Left kidney (tissue), 2 donors: ENCODE results near the gene TRERF1. TPM values are rescaled to one million over a fixed set of nuclear protein-coding genes. Genes with fewer than 3 reads are reported as not detected.
"Not testable (repeated sequence)": the region's sequence is repeated elsewhere in the genome, so short reads cannot be mapped to it uniquely, and the experiment has no call there.

Source experiments
- DNase-seq: peaks from one replicate; pipeline ENCODE4 v3.0.0-alpha.2; 2013
- polyA plus RNA-seq: library from polyadenylated mRNA; unstranded; fragments of 120-200 nt; gene quantifications from one replicate; pipeline ENCODE4 v1.2.1, GENCODE V29; 2013; ENCODE audit not compliant: insufficient read length

TRERF1 gene
- polyA plus RNA-seq, 1 donor, result 17.2 TPM

DNA sequence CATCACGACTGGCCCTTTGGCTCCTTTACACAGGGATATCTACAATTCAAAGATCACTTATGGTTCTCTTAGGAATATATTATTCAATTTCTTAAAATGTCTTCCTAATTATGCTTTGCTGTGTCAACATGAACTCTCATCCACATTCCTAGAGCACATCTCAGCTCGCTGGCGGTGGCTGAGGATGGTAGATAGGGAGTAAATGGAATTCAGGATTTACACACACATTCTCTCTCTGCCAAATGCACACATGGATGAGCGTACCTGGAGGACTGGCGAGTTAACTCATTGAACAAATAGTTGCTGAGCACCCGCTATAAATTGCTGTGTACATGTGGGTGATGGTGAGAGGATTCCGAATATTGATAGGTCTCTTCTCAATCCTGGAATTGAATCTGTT is 229.3 kb downstream of the TRERF1 start:
- no peak for DNase-seq

DNA sequence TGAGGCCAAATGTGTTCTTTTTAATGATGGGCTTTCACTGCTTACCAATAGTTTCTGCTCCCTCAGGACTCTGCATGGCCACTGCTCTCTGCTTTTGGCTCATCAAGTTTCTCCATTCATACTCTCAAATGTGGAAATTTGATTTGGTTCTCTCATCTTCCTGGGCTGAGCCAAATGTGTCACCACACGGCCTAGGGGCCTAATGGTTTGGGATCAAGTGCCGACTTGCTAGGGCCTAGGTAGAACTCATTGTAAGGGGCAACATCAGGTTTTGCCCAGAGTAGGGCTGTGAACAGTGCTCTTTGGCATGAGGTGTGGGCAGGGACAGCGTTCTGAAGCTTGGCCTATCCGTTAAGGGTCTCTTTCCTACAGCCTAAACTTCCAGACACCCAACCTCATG is 230.2 kb downstream of the TRERF1 start:
- no peak for DNase-seq

DNA sequence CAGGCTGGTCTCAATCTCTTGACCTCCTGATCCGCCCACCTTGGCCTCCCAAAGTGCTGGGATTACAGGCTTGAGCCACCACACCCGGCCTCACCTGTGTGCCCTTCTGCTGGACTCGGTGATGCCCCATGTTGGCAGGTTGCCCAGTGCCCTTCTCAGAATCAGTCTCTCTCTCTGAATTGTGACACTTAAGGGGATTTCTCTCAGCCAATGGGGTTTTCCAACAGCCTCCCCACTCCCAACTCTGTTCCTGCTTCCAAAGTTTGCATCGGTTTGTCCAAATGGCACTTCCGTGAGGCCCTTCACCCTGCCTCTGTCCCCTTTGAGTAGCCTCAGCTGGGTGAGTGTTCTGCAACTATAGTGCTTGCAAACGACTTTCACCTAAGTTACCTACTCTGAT is 230.9 kb downstream of the TRERF1 start:
- no peak for DNase-seq

DNA sequence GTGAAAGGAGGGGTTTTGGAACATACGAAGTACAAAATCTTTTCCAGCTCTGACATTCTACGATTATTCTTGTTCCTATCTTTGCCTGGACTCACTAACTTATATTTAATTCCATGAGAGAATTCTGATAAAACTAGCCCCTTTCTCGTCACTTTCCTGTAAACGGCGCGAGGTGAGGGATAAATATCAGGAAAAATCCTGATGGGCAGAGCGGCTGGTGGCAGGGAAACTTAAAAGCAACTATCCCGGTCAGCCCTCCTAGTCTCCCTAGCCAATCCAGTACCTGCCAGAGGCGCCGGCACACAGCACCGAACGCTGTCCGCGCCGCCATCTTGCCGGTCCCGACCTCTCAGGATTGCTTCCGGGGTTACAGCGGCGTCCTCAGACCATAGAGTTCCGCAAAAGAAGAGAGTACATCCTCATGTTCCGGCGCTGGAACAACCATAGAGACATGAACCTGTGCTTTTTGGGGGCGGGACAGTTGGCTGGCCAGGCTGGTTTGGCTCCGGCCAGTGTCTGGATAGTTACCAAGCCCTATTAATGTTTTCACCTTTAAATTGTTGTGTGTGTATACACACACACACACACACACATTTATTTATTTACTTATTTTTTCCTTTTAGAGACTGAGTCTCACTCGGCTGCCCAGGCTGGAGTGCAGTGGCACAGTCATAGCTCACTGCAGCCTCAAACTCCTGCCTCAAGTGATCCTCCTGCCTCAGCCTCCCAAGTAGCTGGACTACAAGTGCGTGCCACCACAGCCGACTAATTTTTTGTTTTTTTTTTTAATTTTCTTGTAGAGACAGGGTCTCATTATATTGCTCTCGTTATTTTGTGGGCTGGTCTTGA is 234.0 kb downstream of the TRERF1 start, which contains the start of gene MRPS10:
Gene MRPS10 (minus strand): TSS at position 343 of the 849 bp plus-strand sequence. CDS start 12 bp downstream, at position 331.
- peak; percentile 92 for DNase-seq

DNA sequence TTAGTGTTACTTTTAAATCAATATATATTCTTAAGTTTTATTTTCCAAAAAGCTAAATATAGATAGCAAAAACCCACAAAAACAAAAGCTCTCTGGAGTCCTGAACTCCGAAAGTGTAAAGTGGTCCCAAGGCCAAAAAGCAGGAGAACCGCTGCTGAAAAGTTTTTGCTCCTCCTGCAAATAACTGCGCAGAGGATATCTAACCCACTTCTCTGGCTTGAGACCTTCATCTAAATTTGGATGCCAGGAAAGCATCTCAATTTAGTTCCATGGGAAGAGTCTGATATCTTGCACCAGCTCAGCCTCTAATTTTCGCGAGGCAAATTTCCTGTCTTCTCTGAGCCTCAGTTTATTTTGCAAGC is 234.6 kb downstream of the TRERF1 start:
- DNase-seq, result no peak

DNA sequence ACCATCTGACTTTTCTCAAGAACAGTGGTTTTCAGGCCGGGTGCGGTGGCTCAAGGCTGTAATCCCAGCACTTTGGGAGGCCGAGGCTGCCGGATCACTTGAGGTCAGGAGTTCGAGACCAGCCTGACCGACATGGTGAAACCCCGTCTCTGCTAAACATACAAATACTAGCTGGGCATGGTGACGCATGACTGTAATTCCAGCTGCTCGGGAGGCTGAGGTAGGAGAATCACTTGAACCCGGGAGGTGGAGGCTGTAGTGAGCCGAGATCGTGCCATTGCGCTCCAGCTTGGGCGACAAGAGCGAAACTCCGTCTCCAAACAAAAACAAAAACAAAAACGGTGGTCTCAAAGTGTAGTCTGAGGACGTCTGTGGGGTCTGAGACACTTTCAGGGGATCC is 235.2 kb downstream of the TRERF1 start:
- DNase-seq, result not testable (repeated sequence)

DNA sequence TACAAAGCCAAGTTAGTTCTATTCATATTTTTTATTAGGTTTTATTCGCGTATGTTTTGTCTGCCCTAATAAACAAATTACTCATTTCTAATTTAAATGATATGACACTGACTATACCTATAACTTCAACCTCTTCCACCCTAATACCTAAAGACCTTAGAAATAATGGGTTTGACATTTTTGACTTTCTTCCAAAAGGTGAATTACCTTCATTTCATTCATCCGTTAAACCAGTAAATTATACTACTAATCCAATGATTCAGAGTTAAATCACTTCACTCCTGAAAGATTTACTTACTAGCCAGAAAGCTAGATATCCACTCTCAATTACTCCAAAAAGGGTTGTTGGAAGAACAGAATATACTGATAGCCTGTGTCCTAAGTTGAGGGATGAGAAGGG is 239.3 kb downstream of the TRERF1 start:
- no peak for DNase-seq

DNA sequence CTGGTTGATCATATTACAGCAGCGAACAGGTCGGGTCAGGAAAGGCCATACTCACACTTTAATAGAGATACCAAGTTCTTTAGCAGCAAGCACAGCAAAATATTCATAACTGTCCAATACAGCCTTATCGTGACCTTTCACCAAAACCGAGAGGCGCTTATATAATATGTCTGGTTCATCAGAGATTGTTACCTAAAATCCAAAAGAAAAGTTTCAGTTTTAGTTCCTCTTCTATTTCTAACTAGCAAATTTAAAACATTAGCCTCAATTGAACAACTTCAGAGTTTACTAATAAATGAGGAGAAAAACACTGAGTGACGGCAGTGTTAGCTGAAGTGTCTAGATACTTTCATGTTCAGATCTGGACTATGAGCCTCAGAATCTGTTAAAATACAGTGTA is 240.0 kb downstream of the TRERF1 start:
- no peak for DNase-seq

DNA sequence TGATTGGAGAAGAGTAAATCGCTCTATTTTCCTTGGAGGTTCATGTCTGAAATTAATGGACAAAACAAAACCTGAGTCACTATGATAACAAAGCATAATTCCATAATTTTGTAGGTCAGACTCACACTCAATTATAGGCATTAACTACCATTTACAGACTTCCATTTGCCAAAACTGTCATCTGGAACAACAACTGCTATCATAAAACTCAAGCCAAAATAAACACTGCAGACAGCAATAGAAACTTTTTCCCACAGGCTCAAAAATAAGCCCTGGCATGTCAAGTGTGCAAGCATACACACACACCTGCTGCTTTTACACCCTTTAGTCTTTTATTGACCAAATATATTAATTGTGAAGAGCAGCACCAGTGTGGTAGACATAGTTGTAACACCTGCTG is 241.2 kb downstream of the TRERF1 start:
- DNase-seq, result no peak

DNA sequence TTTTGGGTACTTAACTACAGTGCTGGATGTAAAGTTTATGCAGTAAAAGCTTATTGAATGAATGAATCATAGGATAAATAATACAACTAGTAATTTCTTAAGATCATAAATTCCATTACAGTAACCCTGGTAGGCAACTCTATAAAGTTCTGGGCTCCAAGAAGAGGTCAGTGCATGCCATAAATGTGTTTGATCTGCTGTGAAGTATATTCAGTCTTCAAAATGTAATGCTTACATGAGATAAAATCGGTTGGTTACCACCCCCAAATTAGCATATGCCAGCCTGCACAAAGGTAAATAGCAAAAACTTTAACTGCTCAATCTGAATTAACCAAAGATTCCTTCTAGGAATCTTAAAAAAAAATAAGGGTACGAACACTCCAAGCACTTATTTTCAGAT is 244.2 kb downstream of the TRERF1 start:
- not testable (repeated sequence) for DNase-seq

DNA sequence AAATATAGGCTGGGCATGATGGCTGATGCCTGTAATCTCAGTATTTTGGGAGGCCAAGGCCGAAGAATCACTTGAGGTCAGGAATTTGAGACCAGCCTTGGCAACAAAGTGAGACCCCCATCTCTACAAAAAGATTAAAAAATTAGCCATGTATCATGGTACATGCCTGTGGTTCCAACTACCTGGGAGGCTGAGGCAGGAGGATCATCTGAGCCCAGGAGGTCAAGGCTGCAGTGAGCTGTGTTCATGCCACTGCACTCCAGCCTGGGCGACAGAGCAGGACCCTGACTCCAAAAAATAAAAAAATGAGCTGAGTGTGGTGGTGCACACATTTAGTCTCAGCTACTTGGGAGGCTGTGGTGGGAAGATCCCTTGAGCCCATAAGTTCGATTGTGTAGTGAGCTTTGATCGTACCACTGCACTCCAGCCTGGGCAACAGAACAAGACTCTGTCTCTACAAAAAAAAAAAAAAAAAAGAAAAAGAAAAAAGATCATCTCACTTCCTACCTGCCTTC is 246.9 kb downstream of the TRERF1 start:
- DNase-seq, result no peak

DNA sequence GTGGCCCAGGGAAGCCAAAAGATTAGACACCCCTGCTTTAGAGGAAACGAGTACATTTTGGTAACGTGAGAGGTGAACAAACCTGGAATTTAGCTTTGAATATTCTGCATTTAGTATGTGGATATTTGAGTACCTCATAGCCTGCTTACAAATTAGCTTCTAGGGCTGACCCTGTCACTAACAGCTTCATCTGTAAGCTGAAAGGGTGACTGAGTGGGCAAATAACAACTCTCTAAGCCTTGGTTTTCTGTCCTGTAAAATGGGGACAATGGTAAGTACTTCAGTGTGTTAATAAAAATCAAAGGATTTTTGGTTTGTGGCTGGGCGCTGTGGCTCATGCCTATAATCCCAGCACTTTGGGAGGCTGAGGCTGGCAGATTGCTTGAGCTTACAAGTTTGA is 248.5 kb downstream of the TRERF1 start:
- DNase-seq, result no peak

DNA sequence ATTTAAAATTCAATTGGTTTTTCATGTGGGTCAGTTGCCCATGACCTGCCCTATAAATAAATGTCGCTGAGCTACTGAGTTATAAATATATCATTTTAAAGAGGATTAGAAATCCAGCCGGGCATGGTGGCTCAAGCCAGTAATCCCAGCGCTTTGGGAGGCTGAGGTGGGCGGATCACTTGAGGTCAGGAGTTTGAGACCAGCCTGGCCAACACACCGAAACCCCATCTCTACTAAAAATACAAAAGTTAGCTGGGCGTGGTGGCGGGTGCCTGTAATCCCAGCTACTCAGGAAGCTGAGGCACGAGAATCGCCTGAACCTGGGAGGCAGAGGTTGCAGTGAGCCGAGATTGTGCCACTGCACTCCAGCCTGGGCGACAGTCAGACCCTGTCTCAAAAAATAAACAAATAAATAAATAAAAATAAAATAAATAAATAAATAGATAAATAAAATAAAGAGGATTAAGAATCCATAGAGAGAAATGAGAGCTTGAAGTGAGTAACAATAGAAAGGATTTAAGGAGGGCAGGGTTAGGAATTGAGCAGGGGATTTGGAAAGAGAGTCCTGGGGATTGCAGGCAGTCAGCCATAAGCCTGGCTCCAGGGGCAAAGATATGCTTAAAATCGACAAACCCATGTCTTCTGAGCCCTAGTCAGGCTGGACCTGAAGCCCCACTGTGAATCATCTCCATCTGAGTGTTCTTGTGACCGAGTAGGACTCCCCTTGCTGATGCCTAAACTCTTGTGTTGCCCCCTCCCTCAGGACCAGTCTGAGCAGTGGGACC is 249.4 kb downstream of the TRERF1 start:
- DNase-seq, result not testable (repeated sequence)

DNA sequence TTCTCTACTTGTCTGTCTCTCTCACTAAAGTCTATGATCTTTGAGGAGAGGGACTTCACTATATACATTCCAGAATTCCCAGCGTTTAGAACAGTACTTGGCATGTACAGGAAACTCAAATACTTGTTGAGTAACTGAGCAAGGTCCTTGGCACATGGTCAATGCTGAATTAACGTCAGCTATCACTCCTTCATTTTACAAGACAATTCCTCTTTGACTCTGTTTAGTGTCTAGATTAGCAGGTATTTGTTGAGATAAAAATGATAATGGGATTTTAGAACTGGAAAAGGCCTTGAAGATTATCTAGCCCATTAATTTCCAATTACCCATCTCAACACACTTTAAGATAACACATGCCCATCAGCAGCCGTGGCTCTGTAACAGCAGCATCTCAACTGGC is 250.3 kb downstream of the TRERF1 start:
- no peak for DNase-seq

DNA sequence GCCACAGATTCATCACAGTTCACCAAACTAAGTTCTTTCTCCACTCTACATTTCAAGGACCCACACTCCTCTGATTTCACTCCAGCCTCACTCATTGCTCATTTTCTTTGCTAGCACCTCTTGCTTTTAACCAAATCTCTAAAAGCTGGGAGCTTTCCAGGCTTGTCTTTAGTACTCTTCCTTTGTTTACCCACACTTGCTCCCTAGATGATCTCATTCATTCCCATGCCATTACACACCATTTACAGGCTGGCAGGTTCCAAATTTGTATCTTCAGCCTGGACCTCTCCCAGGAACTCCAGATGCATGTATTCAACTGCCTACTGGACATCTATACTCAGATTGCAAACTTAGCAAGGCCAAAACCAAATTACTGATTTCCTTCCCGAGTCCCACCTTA is 251.7 kb downstream of the TRERF1 start:
- DNase-seq, result no peak

DNA sequence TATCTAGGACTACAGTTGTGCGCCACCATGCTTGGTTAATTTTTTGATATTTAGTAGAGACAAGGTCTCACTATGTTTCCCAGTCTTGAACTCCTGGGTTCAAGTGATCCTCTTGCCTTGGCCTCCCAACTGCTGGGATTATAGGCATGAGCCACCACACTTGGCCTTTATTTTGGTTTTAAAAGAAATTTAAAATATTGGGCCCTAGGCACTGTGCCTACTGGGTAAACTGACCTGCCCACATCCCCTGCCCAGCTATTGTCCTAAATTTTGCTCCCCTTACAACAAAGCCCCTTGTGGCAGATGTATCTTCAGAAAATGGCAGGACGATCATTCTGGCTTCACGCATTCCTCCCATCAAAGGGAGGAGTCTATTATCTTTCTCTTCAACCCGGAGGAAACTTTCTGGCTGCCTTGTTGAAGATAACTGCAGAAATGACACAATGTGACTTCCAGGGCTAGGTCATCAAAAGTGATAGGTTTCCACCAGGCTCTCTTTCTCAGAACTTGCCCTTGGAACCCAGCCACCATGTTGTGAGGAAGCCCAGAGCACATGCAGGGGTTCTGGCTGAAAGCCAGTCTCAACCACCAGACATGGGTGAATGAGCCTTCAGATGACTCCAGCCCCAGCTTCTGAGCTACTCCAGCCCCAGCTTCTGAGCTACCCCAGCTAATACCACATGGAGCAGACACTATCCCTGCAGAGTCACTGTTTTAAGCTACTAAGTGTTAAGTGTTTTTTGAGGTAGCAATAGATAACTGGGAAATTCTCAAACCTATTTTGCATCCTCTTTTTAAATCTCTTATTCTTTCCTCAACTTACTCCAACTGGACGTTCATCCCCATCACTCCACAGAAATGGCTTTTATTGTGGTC is 252.4 kb downstream of the TRERF1 start:
- no peak for DNase-seq

DNA sequence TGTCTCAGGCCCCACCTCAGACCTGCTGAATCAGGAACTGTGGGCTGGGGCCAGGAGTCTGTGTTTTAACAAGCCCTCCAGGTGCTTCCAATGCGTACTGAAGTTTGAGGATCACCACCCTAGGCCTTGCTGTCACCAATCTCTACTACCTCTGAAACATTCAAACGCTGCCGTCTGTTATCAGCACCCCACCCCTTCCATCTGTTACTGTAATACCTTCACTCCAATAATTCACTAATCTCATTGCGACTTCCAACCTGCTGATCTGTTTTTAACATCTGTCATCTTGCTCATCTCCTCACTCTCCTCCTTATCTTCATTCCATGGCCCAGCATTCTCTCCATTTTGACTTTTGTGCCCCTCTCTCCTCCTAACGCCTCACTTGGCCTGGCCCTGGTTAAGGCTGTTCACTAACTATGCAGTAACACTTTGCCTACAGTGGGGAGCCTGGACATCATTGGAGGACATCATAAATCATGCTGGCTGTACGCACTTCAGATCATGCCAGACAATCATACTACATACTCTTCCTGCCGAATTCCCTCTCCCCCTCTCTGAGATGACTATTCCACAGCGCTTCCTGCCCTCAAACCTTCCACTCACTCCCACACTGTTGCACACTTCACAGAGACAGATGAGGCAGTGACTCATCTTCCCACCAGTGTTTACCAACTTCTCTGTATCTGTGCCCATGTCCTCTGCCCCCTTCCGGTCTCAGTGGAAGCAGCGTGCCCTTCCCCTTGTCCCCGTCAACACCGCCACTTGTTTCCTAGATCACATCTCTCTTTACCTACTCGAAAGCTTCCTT is 254.0 kb downstream of the TRERF1 start:
- DNase-seq, result no peak

DNA sequence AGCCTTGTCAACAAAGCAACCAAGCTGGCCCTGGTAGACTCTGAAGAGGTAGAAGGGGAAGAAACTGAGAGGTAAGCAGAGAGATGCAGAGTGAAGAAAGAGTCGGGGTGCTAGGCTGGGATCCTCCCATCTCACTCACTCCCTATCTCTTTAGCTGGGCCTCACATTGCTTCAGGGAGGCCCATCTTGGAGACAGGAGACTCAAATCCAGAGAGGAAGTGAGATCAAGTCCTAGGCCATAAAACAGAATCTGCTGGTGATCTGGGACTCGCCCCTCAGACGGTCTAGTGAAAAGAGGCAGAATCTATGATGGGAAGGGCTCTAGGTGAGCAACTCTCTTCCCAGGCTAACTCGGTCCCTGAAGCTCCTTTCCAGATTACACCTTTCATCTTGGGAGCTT is 256.3 kb downstream of the TRERF1 start:
- no peak for DNase-seq

DNA sequence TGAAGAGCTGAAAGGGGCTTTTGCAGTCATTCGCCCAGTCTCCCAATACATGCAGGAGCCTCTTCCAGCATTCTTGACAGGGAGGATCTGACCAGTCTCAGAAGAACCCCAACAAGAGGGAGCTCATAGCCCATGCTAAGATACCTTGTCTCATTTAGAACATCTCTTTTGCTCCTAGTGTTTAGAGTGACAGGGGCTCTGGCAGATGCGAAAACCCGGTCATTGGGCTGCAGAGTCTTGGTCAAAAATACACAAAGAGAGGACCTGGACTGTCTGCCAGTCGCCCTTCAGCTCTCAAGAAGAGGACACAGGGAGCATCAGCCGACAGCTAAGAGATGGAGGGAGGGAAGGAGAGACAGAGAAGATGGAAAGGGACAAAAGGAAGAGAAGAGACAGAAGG is 257.7 kb downstream of the TRERF1 start:
- no peak for DNase-seq

DNA sequence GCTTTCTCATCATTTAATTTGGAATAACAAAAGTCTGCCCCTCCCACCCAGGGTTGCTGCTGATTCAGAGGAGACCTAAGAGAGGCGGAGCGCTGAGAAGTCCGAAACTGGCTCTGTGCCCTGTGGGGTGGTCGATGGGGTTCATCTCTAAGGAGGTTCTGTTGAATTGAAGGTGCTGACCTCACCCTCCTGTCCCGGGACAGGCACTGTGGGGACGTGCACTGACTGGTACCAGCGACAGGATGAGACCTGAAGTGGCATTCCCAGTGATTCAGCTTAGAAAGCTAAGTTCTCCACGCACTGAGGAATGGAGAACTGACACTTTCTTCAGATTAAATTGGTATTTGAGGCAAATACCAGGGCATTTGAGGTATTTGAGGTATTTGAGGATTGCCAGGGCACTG is 258.2 kb downstream of the TRERF1 start:
- no peak for DNase-seq

DNA sequence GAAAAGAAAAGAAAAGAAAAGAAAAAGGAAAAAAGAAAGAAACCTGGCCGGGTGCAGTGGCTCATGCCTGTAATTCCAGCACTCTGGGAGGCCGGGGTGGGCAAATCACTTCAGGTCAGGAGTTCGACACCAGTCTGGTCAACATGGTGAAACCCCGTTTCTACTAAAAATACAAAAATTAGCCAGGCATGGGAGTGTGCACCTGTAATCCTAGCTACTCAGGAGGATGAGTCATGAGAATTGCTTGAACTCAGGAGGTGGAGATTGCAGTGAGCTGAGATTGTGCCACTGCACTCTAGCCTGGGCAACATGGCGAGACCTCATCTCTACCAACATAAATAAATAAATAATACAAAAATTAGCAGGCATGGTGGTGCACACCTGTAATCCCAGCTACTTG is 259.3 kb downstream of the TRERF1 start:
- DNase-seq, result not testable (repeated sequence)
